ENCODE data around the gene FOXR1. TPM values are rescaled to one million over a fixed set of nuclear protein-coding genes. Genes with fewer than 3 reads are reported as not detected.

The FOXR1 gene
- total and polyA plus RNA-seq, 4 experiments from 2014 or later: not detected

DNA sequence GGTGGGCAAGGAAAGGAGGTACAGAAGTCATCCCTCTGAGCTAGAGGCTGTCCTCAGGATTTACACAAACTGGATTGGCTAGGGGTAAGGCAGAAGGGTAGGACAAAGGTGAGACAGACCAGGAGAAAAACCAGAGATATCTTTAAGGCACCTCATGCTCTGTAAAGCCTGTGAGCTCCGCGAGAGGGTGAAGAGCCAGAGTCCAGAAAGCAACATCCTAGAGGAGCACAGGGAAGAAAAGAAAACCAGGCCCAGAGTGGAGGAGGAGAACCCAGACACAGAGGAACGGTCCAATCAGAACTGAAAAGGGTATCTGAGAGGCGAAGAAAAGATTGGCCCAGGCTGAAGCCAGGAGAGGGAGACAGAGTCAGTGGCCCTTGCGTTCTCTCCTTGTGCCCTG is 54.0 kb downstream of the FOXR1 start:
- Histone ChIP-seq H3K27me3 (ENCODE audit: insufficient read depth, low read length) (no peaks in the 10 kb centered on the region), H3K4me1 (ENCODE audit: insufficient read depth, low read length) (peaks cover 51% of the 10 kb centered on the region), H3K36me3 (ENCODE audit: insufficient read depth, low read length) (peaks cover 36% of the 10 kb centered on the region), H3K27ac (ENCODE audit: low read depth, low read length) (no peak overlapping the region), H3K9me3 (ENCODE audit: control insufficient read depth in 1 of 2, low read length in 2 of 2) (no peaks in the 10 kb centered on the region), H3K4me3 (ENCODE audit: low read length in 2 of 2) (no peak overlapping the region)
- H3K4me1 Mint-ChIP-seq: peaks cover 25 to 61% (median 47%) of the 10 kb centered on the region in 4 donors
- ChIA-PET POLR2A (ENCODE audit: partially characterized antibody) (no interaction called here), CTCF (ENCODE audit: partially characterized antibody) (no interaction called here)
- no peak for DNase-seq
- H3K9me3 Mint-ChIP-seq: no peaks in the 10 kb centered on the region
- peak overlapping the region in 6 of 7 donors; percentile 60 to 71 (median 69) for H3K27ac Mint-ChIP-seq
- no peak overlapping the region for H3K4me3 Mint-ChIP-seq
- H3K36me3 Mint-ChIP-seq: peaks cover 31 to 41% of the 10 kb centered on the region in 2 donors
- no peaks in the 10 kb centered on the region for H3K27me3 Mint-ChIP-seq
- intact Hi-C loops (cut with micrococcal nuclease): no loop called here

DNA sequence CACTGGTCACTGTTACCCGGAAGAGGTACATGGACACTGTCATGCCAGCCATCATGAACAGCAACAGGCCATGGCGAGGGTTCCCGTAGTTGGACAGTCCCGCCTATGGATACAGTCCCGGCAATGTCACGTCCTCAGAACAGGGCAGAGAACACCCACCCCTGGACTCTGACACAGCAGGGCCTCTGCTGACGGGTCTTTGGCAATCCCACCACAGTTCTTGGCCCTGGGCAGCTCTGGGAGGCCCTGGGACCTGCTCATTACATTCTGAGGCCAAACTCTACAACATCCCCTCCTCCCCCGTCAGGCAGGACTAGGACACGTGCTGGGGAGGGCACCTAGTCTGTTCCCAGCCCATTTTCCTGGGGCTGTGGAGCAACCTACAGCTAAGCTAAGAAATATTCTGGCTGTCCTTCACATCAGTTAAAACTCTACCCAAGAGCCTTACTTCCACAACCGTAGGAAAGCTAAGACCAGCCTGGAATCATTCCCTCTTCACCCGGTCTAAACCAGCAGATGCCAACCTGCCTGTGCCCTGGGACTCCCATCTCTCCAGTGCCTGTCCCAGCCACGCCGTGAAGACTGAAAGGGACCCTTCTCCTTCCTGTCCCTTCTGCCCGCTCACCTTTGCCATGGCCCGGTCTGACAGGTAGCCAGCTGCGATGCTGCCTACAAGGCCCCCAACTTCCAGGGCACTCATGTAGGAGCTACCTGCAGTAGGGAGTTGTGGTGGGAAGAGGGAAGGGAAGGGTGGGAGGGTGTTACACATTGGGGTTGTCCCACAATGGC is 54.6 kb downstream of the FOXR1 start:
- CTCF ChIA-PET (ENCODE audit: partially characterized antibody): no interaction called here
- Histone ChIP-seq H3K9me3 (ENCODE audit: control insufficient read depth in 1 of 2, low read length in 2 of 2) (no peaks in the 10 kb centered on the region), H3K4me3 (ENCODE audit: low read length in 2 of 2) (no peak overlapping the region), H3K27me3 (ENCODE audit: insufficient read depth, low read length) (no peaks in the 10 kb centered on the region), H3K27ac (ENCODE audit: low read depth, low read length) (no peak overlapping the region), H3K36me3 (ENCODE audit: insufficient read depth, low read length) (peaks cover 34% of the 10 kb centered on the region), H3K4me1 (ENCODE audit: insufficient read depth, low read length) (peaks cover 46% of the 10 kb centered on the region)
- H3K4me1 Mint-ChIP-seq: peaks cover 26 to 64% (median 43%) of the 10 kb centered on the region in 4 donors
- intact Hi-C loops (cut with micrococcal nuclease): no loop called here
- H3K9me3 Mint-ChIP-seq: no peaks in the 10 kb centered on the region
- no peaks in the 10 kb centered on the region for H3K27me3 Mint-ChIP-seq
- peaks cover 31 to 40% of the 10 kb centered on the region in 2 donors for H3K36me3 Mint-ChIP-seq
- peak overlapping the region in 4 of 7 donors; percentile 36 to 68 (median 56) for H3K27ac Mint-ChIP-seq
- no peak for DNase-seq
- no peak overlapping the region for H3K4me3 Mint-ChIP-seq
- POLR2A ChIA-PET (ENCODE audit: partially characterized antibody): interaction anchor here (6.2 kb wide), 1 partner anchor 8 kb away, joined by 135 read pairs; the partner anchor contains the start of genes RPS25 and TRAPPC4

DNA sequence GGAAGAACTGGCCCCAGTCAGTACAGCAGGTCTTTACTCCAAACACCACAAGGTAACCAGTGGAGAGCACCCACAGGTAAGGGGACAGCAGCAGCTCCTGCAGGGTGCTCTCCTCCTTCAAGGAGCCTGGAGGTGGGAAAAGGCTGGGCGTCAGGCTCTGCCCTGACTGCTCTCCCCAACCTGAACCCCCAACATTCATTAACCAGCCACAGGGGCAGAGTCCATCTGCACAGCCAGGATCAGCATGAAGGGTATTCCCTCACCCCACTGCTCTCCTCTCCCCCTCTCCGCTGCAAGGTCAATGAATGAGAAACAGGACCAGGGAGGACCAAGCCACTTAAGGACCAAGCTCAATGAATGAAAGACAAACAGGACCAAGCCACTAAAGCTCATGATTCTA is 55.4 kb downstream of the FOXR1 start:
- H3K27me3 ChIP-seq (ENCODE audit: insufficient read depth, low read length): no peaks in the 10 kb centered on the region
- H3K9me3 ChIP-seq (ENCODE audit: control insufficient read depth in 1 of 2, low read length in 2 of 2): no peaks in the 10 kb centered on the region
- Mint-ChIP-seq H3K9me3 (no peaks in the 10 kb centered on the region), H3K4me1 (peaks cover 21 to 62% (median 36%) of the 10 kb centered on the region in 4 donors), H3K27me3 (no peaks in the 10 kb centered on the region), H3K4me3 (no peak overlapping the region), H3K36me3 (peaks cover 23 to 32% of the 10 kb centered on the region in 2 donors), H3K27ac (peak overlapping the region in 4 of 7 donors; percentile 16 to 86 (median 82))
- H3K4me3 ChIP-seq (ENCODE audit: low read length in 2 of 2): no peak overlapping the region
- DNase-seq: no peak
- intact Hi-C loops (cut with micrococcal nuclease): no loop called here
- H3K27ac ChIP-seq (ENCODE audit: low read depth, low read length): no peak overlapping the region
- POLR2A ChIA-PET (ENCODE audit: partially characterized antibody): interaction anchor here (0.9 to 6.2 kb wide), 4 partner anchors 9 to 235 kb away, joined by 3 to 135 read pairs (median 3); partner anchors contain the start of genes HMBS, HYOU1, RPS25 and TRAPPC4
- H3K4me1 ChIP-seq (ENCODE audit: insufficient read depth, low read length): peaks cover 38% of the 10 kb centered on the region
- H3K36me3 ChIP-seq (ENCODE audit: insufficient read depth, low read length): peaks cover 26% of the 10 kb centered on the region
- CTCF ChIA-PET (ENCODE audit: partially characterized antibody): no interaction called here

GRCh38 chr11:119027561-119028345 is 56.2 kb downstream of the FOXR1 start:
- Mint-ChIP-seq H3K36me3 (peaks cover 23 to 28% of the 10 kb centered on the region in 2 donors), H3K4me1 (peaks cover 21 to 63% (median 32%) of the 10 kb centered on the region in 4 donors), H3K27me3 (no peaks in the 10 kb centered on the region), H3K9me3 (no peaks in the 10 kb centered on the region), H3K27ac (peak overlapping the region in 5 of 7 donors; percentile 42 to 86 (median 73)), H3K4me3 (peak overlapping the region in 2 of 8 donors; percentile 29 to 61)
- H3K36me3 ChIP-seq (ENCODE audit: insufficient read depth, low read length): peaks cover 21% of the 10 kb centered on the region
- H3K4me3 ChIP-seq (ENCODE audit: low read length in 2 of 2): no peak overlapping the region
- ChIA-PET CTCF (ENCODE audit: partially characterized antibody) (interaction anchor here (0.6 to 1.0 kb wide), 3 partner anchors 8 to 115 kb away, joined by 3 read pairs; no protein-coding TSS in a partner anchor), POLR2A (ENCODE audit: partially characterized antibody) (interaction anchor here (0.9 to 6.2 kb wide), 6 partner anchors 10 to 235 kb away, joined by 3 to 135 read pairs (median 4); partner anchors contain the start of genes CENATAC, HMBS, HYOU1 and RPS25)
- H3K27ac ChIP-seq (ENCODE audit: low read depth, low read length): no peak overlapping the region
- no peak for DNase-seq
- H3K27me3 ChIP-seq (ENCODE audit: insufficient read depth, low read length): no peaks in the 10 kb centered on the region
- H3K9me3 ChIP-seq (ENCODE audit: control insufficient read depth in 1 of 2, low read length in 2 of 2): no peaks in the 10 kb centered on the region
- intact Hi-C loops (cut with micrococcal nuclease): no loop called here
- peaks cover 37% of the 10 kb centered on the region for H3K4me1 ChIP-seq (ENCODE audit: insufficient read depth, low read length)

DNA sequence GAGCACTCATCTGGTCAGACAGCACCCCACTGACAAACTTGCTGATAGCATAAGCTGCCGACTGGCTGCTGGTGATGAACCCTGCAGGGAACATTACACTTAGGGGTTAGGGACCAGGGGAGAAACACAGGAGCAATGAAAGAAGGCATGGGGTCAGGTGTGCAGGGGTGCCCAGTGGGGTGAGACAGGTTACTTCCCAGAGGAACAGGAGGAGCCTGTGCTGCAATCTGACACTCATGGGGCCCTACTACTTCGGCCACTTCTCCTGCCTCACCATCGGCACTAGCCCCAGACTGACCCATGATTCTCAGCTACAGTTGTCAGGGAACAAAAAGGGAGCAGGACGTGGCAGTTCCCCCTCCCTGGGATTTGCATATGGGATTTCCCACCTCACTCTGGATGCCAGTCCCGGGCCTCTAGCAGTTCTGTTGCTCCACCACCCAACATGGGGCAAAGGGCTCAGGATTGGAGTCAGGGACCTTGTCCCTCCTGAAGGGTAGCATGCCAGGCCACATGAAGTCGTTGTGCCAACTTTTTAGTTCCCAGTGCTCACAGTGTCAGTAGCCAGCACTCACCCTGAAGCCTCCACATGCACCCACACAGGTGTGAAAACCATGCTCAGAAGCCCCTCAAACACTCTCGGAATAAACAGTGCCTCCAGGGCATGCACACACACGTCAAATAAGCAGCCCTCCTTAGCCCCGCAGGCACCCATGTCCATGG is 56.9 kb downstream of the FOXR1 start:
- Histone ChIP-seq H3K27me3 (ENCODE audit: insufficient read depth, low read length) (no peaks in the 10 kb centered on the region), H3K9me3 (ENCODE audit: control insufficient read depth in 1 of 2, low read length in 2 of 2) (no peaks in the 10 kb centered on the region), H3K36me3 (ENCODE audit: insufficient read depth, low read length) (peaks cover 21% of the 10 kb centered on the region), H3K4me3 (ENCODE audit: low read length in 2 of 2) (peak overlapping the region in 1 of 2 donors; percentile 3), H3K4me1 (ENCODE audit: insufficient read depth, low read length) (peaks cover 32% of the 10 kb centered on the region), H3K27ac (ENCODE audit: low read depth, low read length) (peak overlapping the region; percentile 76)
- H3K27me3 Mint-ChIP-seq: no peaks in the 10 kb centered on the region
- CTCF ChIA-PET (ENCODE audit: partially characterized antibody): interaction anchor here (0.6 to 1.0 kb wide), 3 partner anchors 8 to 116 kb away, joined by 3 read pairs; no protein-coding TSS in a partner anchor
- POLR2A ChIA-PET (ENCODE audit: partially characterized antibody): interaction anchor here (1.6 to 6.2 kb wide), 3 partner anchors 10 to 66 kb away, joined by 5 to 135 read pairs (median 7); partner anchors contain the start of genes CENATAC, RPS25 and TRAPPC4
- H3K9me3 Mint-ChIP-seq: no peaks in the 10 kb centered on the region
- intact Hi-C loops (cut with micrococcal nuclease): no loop called here
- DNase-seq: no peak
- peak overlapping the region in 6 of 8 donors; percentile 79 to 90 (median 82) for H3K4me3 Mint-ChIP-seq
- peaks cover 18 to 22% of the 10 kb centered on the region in 2 donors for H3K36me3 Mint-ChIP-seq
- H3K27ac Mint-ChIP-seq: peak overlapping the region; percentile 64 to 93 (median 85)
- H3K4me1 Mint-ChIP-seq: peaks cover 18 to 58% (median 28%) of the 10 kb centered on the region in 4 donors

- CTCF ChIA-PET (ENCODE audit: partially characterized antibody): interaction anchor here (1.5 kb wide), 1 partner anchor 51 kb away, joined by 3 read pairs; no protein-coding TSS in a partner anchor
- H3K27ac Mint-ChIP-seq: peak overlapping the region; percentile 64 to 93 (median 85)
- intact Hi-C loops (cut with micrococcal nuclease): no loop called here
- Histone ChIP-seq H3K4me3 (ENCODE audit: low read length in 2 of 2) (peak overlapping the region in 1 of 2 donors; percentile 3), H3K27ac (ENCODE audit: low read depth, low read length) (peak overlapping the region; percentile 76), H3K27me3 (ENCODE audit: insufficient read depth, low read length) (no peaks in the 10 kb centered on the region), H3K9me3 (ENCODE audit: control insufficient read depth in 1 of 2, low read length in 2 of 2) (no peaks in the 10 kb centered on the region), H3K36me3 (ENCODE audit: insufficient read depth, low read length) (peaks cover 16% of the 10 kb centered on the region), H3K4me1 (ENCODE audit: insufficient read depth, low read length) (peaks cover 27% of the 10 kb centered on the region)
- peak overlapping the region in 7 of 8 donors; percentile 78 to 90 (median 82) for H3K4me3 Mint-ChIP-seq
- peaks cover 15 to 18% of the 10 kb centered on the region in 2 donors for H3K36me3 Mint-ChIP-seq
- peaks cover 18 to 53% (median 25%) of the 10 kb centered on the region in 4 donors for H3K4me1 Mint-ChIP-seq
- no peak for DNase-seq
- H3K27me3 Mint-ChIP-seq: no peaks in the 10 kb centered on the region
- no peaks in the 10 kb centered on the region for H3K9me3 Mint-ChIP-seq
- POLR2A ChIA-PET (ENCODE audit: partially characterized antibody): interaction anchor here (1.6 to 6.2 kb wide), 3 partner anchors 11 to 65 kb away, joined by 5 to 135 read pairs (median 7); partner anchors contain the start of genes CENATAC, RPS25 and TRAPPC4
These were observed 57.4 kb downstream of the FOXR1 start for GRCh38 chr11:119029069-119029339.

Data from CD4-positive, alpha-beta memory T cell (primary cell).